ENCODE results near the gene MTFR2. TPM values are rescaled to one million over a fixed set of nuclear protein-coding genes. Genes with fewer than 3 reads are reported as not detected.

The MTFR2 gene
- polyA plus RNA-seq, 1 donor (not counting 4 experiments of a cell fraction or from before 2014, with no cell fraction given) = 12.0 TPM

- Histone ChIP-seq H3K9me1 (ENCODE audit: control insufficient read depth, extremely low read depth, insufficient read depth, low read length) (no peaks in the 10 kb centered on the region), H4K20me1 (ENCODE audit: control insufficient read depth, extremely low read depth, insufficient read depth, low read length) (peaks cover 30% of the 10 kb centered on the region), H2AFZ (ENCODE audit: control insufficient read depth, low read length) (peak overlapping the region; percentile 91), H3K4me2 (ENCODE audit: control insufficient read depth, extremely low read depth, insufficient read depth, low read depth, low read length) (peak overlapping the region; percentile 99), H3K36me3 (ENCODE audit: control insufficient read depth in 2 of 2, extremely low read depth in 1 of 2, insufficient read depth in 2 of 2, low read length in 2 of 2) (peaks cover 0 to 7% of the 10 kb centered on the region in 2 experiments), H3K27me3 (ENCODE audit: control insufficient read depth, extremely low read depth, insufficient read depth, low read length) (no peaks in the 10 kb centered on the region), H3K4me1 (ENCODE audit: control insufficient read depth, extremely low read depth, insufficient read depth, low read length) (peaks cover 18% of the 10 kb centered on the region), H3K4me3 (ENCODE audit: control insufficient read depth in 2 of 3, extremely low read depth in 1 of 3, insufficient read depth in 2 of 3, low read depth in 1 of 3, low read length in 3 of 3) (peak overlapping the region; percentile 80 to 94 (median 93)), H3K9ac (ENCODE audit: control insufficient read depth, extremely low read depth, insufficient read depth, low read length) (peak overlapping the region; percentile 100), H3K9me3 (ENCODE audit: control insufficient read depth, low read depth, low read length) (no peaks in the 10 kb centered on the region), H3K27ac (ENCODE audit: control insufficient read depth, insufficient read depth, low read length) (peak overlapping the region; percentile 100), H3K79me2 (ENCODE audit: control insufficient read depth, insufficient read depth, low read length) (peaks cover 39% of the 10 kb centered on the region)
- dilution Hi-C loops (cut with MboI; ENCODE audit: extremely low pct_ligation_motif_present, low sequenced_read_pairs) = no loop called here
- TF ChIP-seq EZH2 (IDR thresholded peaks at IDR 0.05; ENCODE audit: low read length) (no peak), CTCF (optimal IDR thresholded peaks at IDR 0.05 in 1 of 3, IDR thresholded peaks at IDR 0.05 in 1 of 3, conservative IDR thresholded peaks at IDR 0.05 in 1 of 3; ENCODE audit: extremely low read depth in 1 of 3, insufficient read depth in 2 of 3, low read length in 3 of 3) (no peak)
- DNase-seq (ENCODE audit: low read depth, low spot score) (no peak), FAIRE-seq (no peak)
These were observed 40.4 kb upstream of the MTFR2 start for GRCh38 chr6:136290410-136291010.

GRCh38 chr6:136289579-136290409, 39.7 kb upstream of the MTFR2 start, which contains the start of gene BCLAF1:
BCLAF1 (minus strand) TSS chr6:136289846; CDS start chr6:136279866, 9,980 bp downstream.
- peak within 1 kb of the TSS; percentile 100 for H3K9ac ChIP-seq (ENCODE audit: control insufficient read depth, extremely low read depth, insufficient read depth, low read length)
- peak within 1 kb of the TSS; percentile 99 for H3K4me2 ChIP-seq (ENCODE audit: control insufficient read depth, extremely low read depth, insufficient read depth, low read depth, low read length)
- H3K36me3 ChIP-seq (ENCODE audit: control insufficient read depth in 2 of 2, extremely low read depth in 1 of 2, insufficient read depth in 2 of 2, low read length in 2 of 2) = peaks cover 0 to 10% of the 10 kb centered on the region in 2 experiments
- dilution Hi-C loops (cut with MboI; ENCODE audit: extremely low pct_ligation_motif_present, low sequenced_read_pairs) = no loop called here
- no peaks in the 10 kb centered on the region for H3K9me3 ChIP-seq (ENCODE audit: control insufficient read depth, low read depth, low read length)
- H2AFZ ChIP-seq (ENCODE audit: control insufficient read depth, low read length) = peak within 1 kb of the TSS; percentile 91
- peak within 1 kb of the TSS; percentile 80 to 94 (median 93) for H3K4me3 ChIP-seq (ENCODE audit: control insufficient read depth in 2 of 3, extremely low read depth in 1 of 3, insufficient read depth in 2 of 3, low read depth in 1 of 3, low read length in 3 of 3)
- FAIRE-seq (peak; percentile 79), DNase-seq (ENCODE audit: low read depth, low spot score) (peak; percentile 90)
- H3K79me2 ChIP-seq (ENCODE audit: control insufficient read depth, insufficient read depth, low read length) = peaks cover 47% of the 10 kb centered on the region
- TF ChIP-seq EZH2 (IDR thresholded peaks at IDR 0.05; ENCODE audit: low read length) = no peak
- TF ChIP-seq CTCF (optimal IDR thresholded peaks at IDR 0.05 in 1 of 3, IDR thresholded peaks at IDR 0.05 in 1 of 3, conservative IDR thresholded peaks at IDR 0.05 in 1 of 3; ENCODE audit: extremely low read depth in 1 of 3, insufficient read depth in 2 of 3, low read length in 3 of 3) = no peak
- no peaks in the 10 kb centered on the region for H3K27me3 ChIP-seq (ENCODE audit: control insufficient read depth, extremely low read depth, insufficient read depth, low read length)
- peak within 1 kb of the TSS; percentile 100 for H3K27ac ChIP-seq (ENCODE audit: control insufficient read depth, insufficient read depth, low read length)
- H3K9me1 ChIP-seq (ENCODE audit: control insufficient read depth, extremely low read depth, insufficient read depth, low read length) = no peaks in the 10 kb centered on the region
- H4K20me1 ChIP-seq (ENCODE audit: control insufficient read depth, extremely low read depth, insufficient read depth, low read length) = peaks cover 36% of the 10 kb centered on the region
- peaks cover 25% of the 10 kb centered on the region for H3K4me1 ChIP-seq (ENCODE audit: control insufficient read depth, extremely low read depth, insufficient read depth, low read length)

Measured in keratinocyte (primary cell).